Measurements from ENCODE around the gene COG7. TPM values are rescaled to one million over a fixed set of nuclear protein-coding genes. Genes with fewer than 3 reads are reported as not detected.
"Not testable (repeated sequence)": the region's sequence is repeated elsewhere in the genome, so short reads cannot be mapped to it uniquely, and the experiment has no call there.

COG7 gene
- total RNA-seq, 1 donor from 2014 or later = 42.1 TPM

DNA sequence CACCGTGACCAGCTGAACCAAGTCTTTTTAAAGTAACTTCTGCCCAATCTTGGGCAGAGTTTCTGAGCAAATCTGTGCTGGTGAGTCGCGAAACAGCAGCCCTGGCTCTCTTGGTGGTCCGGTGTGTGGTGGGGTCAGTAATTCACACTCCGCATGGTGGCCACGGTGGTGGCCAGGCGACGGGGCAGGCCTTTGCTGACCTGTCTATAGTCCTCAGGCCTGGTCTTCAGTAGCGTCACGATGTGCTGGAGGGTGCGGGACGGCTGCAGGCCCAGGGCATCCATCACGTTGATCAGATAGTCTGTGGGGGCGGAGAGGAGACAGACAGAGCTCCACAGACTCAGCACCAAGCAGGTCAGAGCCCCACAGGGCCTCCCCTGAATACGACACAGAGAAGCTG, 64.2 kb downstream of the COG7 start:
- no peak for DNase-seq (ENCODE audit: low spot score in 2 of 2, unreplicated experiment in 2 of 2)
- H3K36me3 Mint-ChIP-seq = peaks cover 32% of the 10 kb centered on the region
- no peak overlapping the region for H3K27ac Mint-ChIP-seq
- H3K27me3 Mint-ChIP-seq (ENCODE audit: low read depth) = no peaks in the 10 kb centered on the region
- H3K4me1 Mint-ChIP-seq = no peaks in the 10 kb centered on the region
- TF ChIP-seq, protein P1, sequence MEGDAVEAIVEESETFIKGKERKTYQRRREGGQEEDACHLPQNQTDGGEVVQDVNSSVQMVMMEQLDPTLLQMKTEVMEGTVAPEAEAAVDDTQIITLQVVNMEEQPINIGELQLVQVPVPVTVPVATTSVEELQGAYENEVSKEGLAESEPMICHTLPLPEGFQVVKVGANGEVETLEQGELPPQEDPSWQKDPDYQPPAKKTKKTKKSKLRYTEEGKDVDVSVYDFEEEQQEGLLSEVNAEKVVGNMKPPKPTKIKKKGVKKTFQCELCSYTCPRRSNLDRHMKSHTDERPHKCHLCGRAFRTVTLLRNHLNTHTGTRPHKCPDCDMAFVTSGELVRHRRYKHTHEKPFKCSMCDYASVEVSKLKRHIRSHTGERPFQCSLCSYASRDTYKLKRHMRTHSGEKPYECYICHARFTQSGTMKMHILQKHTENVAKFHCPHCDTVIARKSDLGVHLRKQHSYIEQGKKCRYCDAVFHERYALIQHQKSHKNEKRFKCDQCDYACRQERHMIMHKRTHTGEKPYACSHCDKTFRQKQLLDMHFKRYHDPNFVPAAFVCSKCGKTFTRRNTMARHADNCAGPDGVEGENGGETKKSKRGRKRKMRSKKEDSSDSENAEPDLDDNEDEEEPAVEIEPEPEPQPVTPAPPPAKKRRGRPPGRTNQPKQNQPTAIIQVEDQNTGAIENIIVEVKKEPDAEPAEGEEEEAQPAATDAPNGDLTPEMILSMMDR (IDR thresholded peaks at IDR 0.05; ENCODE audit: unreplicated experiment) = no peak
- H3K4me3 Mint-ChIP-seq = no peak overlapping the region
- no peaks in the 10 kb centered on the region for H3K9me3 Mint-ChIP-seq

DNA sequence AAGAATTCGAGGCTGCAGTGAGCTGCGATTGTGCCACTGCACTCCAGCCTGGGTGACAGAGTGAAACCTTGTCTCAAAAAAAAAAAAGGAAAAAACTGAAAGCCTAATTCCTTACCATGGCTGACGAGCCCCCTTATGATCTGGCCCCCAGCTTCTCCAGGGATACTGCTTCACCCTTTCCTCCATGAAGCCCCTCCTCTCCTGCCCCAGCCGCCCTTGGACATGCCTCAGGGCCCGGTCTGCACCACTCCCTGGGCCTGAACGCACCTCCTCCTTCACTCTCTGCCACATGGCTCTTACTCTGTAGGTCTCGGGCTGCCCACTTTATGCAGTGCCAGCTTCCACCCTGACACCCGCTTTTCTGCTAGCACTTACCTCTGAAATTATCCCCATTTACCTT, 65.3 kb downstream of the COG7 start:
- TF ChIP-seq, protein P1 (IDR thresholded peaks at IDR 0.05; ENCODE audit: unreplicated experiment) = no peak
- H3K27ac Mint-ChIP-seq = no peak overlapping the region
- DNase-seq (ENCODE audit: low spot score in 2 of 2, unreplicated experiment in 2 of 2) = no peak
- no peaks in the 10 kb centered on the region for H3K27me3 Mint-ChIP-seq (ENCODE audit: low read depth)
- H3K4me3 Mint-ChIP-seq = no peak overlapping the region
- H3K4me1 Mint-ChIP-seq = no peaks in the 10 kb centered on the region
- no peaks in the 10 kb centered on the region for H3K9me3 Mint-ChIP-seq
- peaks cover 30% of the 10 kb centered on the region for H3K36me3 Mint-ChIP-seq

DNA sequence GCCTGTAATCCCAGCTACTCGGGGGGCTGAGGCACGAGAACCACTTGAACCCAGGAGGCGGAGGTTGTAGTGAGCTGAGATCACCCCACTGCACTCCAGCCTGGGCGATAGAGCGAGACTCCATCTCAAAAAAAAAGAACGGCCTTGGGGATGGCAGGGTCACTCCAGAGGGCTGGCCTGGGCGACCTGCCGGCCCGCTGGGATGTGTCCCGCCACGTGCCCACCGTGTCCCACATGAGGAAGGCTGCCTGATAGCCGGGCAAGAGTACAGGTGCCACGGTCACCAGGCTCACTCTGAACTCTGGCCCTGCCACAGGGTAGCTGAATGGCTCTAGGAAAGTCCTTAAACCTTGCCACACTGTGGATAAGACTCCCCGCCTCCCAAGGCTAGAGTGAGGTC, 67.5 kb downstream of the COG7 start:
- H3K9me3 Mint-ChIP-seq = no peaks in the 10 kb centered on the region
- H3K4me1 Mint-ChIP-seq = no peaks in the 10 kb centered on the region
- TF ChIP-seq, protein P1 (IDR thresholded peaks at IDR 0.05; ENCODE audit: unreplicated experiment) = no peak
- no peak overlapping the region for H3K4me3 Mint-ChIP-seq
- no peaks in the 10 kb centered on the region for H3K27me3 Mint-ChIP-seq (ENCODE audit: low read depth)
- no peak overlapping the region for H3K27ac Mint-ChIP-seq
- H3K36me3 Mint-ChIP-seq = peaks cover 16% of the 10 kb centered on the region
- no peak for DNase-seq (ENCODE audit: low spot score in 2 of 2, unreplicated experiment in 2 of 2)

DNA sequence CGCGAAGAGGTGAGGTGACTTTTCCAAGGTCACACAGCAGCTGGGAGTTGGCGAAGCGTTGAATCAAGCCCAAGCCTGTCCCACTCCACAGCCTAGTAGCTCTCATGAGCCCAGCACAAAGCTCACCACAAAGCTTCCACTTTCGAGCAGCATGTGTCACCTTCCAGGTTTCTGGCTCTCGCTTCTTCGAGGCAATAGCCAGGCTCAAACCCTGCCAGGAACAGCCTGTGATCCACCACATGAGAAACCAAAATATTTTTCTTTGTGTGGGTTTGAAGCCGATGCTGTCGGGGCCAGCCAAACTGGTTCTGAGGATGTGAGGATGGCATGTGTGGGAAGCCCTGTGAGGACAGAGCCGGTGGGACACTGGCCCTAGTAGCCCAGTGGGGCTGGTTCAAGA, 68.1 kb downstream of the COG7 start:
- no peak overlapping the region for H3K27ac Mint-ChIP-seq
- H3K36me3 Mint-ChIP-seq = peaks cover 15% of the 10 kb centered on the region
- H3K4me1 Mint-ChIP-seq = no peaks in the 10 kb centered on the region
- DNase-seq (ENCODE audit: low spot score in 2 of 2, unreplicated experiment in 2 of 2) = no peak
- no peak overlapping the region for H3K4me3 Mint-ChIP-seq
- H3K27me3 Mint-ChIP-seq (ENCODE audit: low read depth) = peaks cover under 1% of the 10 kb centered on the region
- TF ChIP-seq, protein P1 (IDR thresholded peaks at IDR 0.05; ENCODE audit: unreplicated experiment) = no peak
- no peaks in the 10 kb centered on the region for H3K9me3 Mint-ChIP-seq

DNA sequence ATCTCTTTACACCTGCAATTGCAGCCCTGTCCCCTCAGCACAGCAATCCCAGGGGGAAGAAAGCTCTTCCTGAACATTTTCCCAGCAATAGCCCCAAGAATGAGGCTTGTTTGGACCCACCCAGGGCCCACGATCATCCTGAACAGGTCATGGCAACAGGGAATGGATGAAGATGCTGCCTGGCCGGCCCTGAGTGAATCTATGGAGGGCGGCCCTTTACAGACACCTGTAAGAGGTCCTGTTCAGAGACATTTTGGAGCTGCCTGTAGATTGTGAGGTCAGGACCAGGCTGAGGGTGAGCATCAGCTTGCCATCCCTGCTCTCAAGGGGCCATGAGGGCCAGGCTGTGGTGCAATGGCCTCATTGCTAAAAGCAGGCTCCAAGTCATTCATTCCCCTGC, 69.1 kb downstream of the COG7 start:
- H3K36me3 Mint-ChIP-seq = peaks cover 8% of the 10 kb centered on the region
- TF ChIP-seq, protein P1 (IDR thresholded peaks at IDR 0.05; ENCODE audit: unreplicated experiment) = no peak
- DNase-seq (ENCODE audit: low spot score in 2 of 2, unreplicated experiment in 2 of 2) = no peak

DNA sequence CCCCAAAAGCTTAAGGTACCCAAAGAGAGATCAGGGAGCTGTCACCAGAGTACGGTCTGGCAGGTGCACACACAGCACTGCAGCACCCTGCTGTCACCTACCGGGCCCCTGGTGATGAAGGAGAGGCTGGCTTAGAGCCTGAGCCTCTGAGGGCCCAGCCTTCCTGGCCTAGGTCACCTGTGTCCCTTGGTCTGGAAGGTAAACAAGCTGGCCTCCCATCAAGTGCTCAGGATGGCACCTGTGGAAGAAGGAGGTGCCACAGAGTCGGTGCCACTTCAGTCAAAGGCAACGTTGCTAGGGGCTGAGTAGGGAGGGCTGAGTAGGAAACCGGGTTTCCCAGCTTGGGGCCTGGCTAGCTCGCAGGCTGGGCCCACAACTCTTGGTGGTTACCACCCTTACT, 70.7 kb downstream of the COG7 start:
- Mint-ChIP-seq H3K27ac (no peak overlapping the region), H3K4me1 (no peaks in the 10 kb centered on the region), H3K9me3 (no peaks in the 10 kb centered on the region), H3K36me3 (no peaks in the 10 kb centered on the region), H3K27me3 (ENCODE audit: low read depth) (peaks cover 15% of the 10 kb centered on the region), H3K4me3 (no peak overlapping the region)
- no peak for DNase-seq (ENCODE audit: low spot score in 2 of 2, unreplicated experiment in 2 of 2)
- TF ChIP-seq, protein P1 (IDR thresholded peaks at IDR 0.05; ENCODE audit: unreplicated experiment) = no peak

More for the DNA sequence above, 69.1 kb downstream of the COG7 start:
- H3K4me1 Mint-ChIP-seq = no peaks in the 10 kb centered on the region
- H3K27ac Mint-ChIP-seq = no peak overlapping the region
- H3K9me3 Mint-ChIP-seq = no peaks in the 10 kb centered on the region
- H3K4me3 Mint-ChIP-seq = no peak overlapping the region
- peaks cover 9% of the 10 kb centered on the region for H3K27me3 Mint-ChIP-seq (ENCODE audit: low read depth)

DNA sequence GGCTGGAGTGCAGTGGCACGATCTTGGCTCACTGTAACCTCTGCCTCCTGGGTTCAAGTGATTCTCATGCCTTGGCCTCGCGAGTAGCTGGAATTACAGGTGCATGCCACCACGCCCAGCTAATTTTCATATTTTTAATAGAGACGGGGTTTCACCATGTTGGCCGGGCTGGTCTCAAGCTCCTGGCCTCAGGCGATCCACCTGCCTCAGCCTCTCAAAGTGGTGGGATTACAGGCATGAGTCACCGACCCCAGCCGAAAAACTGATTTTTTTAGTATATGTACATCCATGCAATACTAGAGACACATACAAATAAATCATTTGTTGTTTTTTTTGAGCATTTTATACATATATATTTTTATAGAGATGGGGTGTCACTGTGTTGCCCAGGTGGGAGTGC, 71.3 kb downstream of the COG7 start:
- not testable (repeated sequence) for DNase-seq (ENCODE audit: low spot score in 2 of 2, unreplicated experiment in 2 of 2); H3K27ac Mint-ChIP-seq; H3K9me3 Mint-ChIP-seq; H3K4me3 Mint-ChIP-seq; H3K36me3 Mint-ChIP-seq; H3K4me1 Mint-ChIP-seq
- peaks cover 15% of the 10 kb centered on the region for H3K27me3 Mint-ChIP-seq (ENCODE audit: low read depth)
